SIG-M5 treated with dmso at 0.1 percent for 504 hours (cell line): Measurements from ENCODE around the gene SIRT7.
"Not testable (repeated sequence)": the region's sequence is repeated elsewhere in the genome, so short reads cannot be mapped to it uniquely, and the experiment has no call there.

ENCODE experiments used
- DNase-seq: peaks from one replicate; lab custom pipeline; 2025; ENCODE audit not compliant: unreplicated experiment; lab: John Stamatoyannopoulos, UW

SIRT7 gene

GRCh38 chr17:81955058-81955681 lies 37.2 kb upstream of the SIRT7 start:
- no peak for DNase-seq

- DNase-seq: no peak
Observed at GRCh38 chr17:81954131-81955057, 36.4 kb upstream of the SIRT7 start.

- DNase-seq: not testable (repeated sequence)
Observed at GRCh38 chr17:81953443-81953842, 35.5 kb upstream of the SIRT7 start.

GRCh38 chr17:81952792-81953228 lies 34.8 kb upstream of the SIRT7 start:
- DNase-seq: no peak

GRCh38 chr17:81951785-81952684 lies 34.1 kb upstream of the SIRT7 start:
- no peak for DNase-seq

- no peak for DNase-seq
Observed at GRCh38 chr17:81950501-81950900, 32.5 kb upstream of the SIRT7 start.

GRCh38 chr17:81948635-81949378 lies 30.8 kb upstream of the SIRT7 start:
- no peak for DNase-seq

GRCh38 chr17:81947189-81947588 lies 29.2 kb upstream of the SIRT7 start, which contains the start of gene MYADML2:
Gene MYADML2, minus strand, starts transcription at chr17:81947233. Its CDS starts 5,492 bp downstream, at chr17:81941741.
- DNase-seq: no peak

GRCh38 chr17:81944858-81945257 lies 26.9 kb upstream of the SIRT7 start:
- no peak for DNase-seq

GRCh38 chr17:81942167-81942553 lies 24.2 kb upstream of the SIRT7 start:
- DNase-seq: no peak

GRCh38 chr17:81941484-81942166 lies 23.6 kb upstream of the SIRT7 start:
- DNase-seq: no peak

- no peak for DNase-seq
Observed at GRCh38 chr17:81940538-81941483, 22.8 kb upstream of the SIRT7 start.

GRCh38 chr17:81939881-81940385 lies 22.0 kb upstream of the SIRT7 start:
- DNase-seq: no peak

GRCh38 chr17:81939218-81939617 lies 21.2 kb upstream of the SIRT7 start:
- no peak for DNase-seq

- no peak for DNase-seq
Observed at GRCh38 chr17:81935709-81936084, 17.7 kb upstream of the SIRT7 start.

GRCh38 chr17:81934850-81935708 lies 17.1 kb upstream of the SIRT7 start:
- DNase-seq: no peak

- no peak for DNase-seq
Observed at GRCh38 chr17:81934098-81934757, 16.3 kb upstream of the SIRT7 start.
